K562 (cell line): Measurements from ENCODE around the gene LENG9. TPM values are rescaled to one million over a fixed set of nuclear protein-coding genes. Genes with fewer than 3 reads are reported as not detected.

ENCODE experiments used
- BRF2 ChIP-seq: IDR thresholded peaks from 3 replicates; pipeline ENCODE4 v1.6.1; 2011; ENCODE audit warnings: borderline replicate concordance, mild to moderate bottlenecking; ENCODE audit not compliant: insufficient read length, insufficient read depth
- CGGBP1 ChIP-seq: fragments of 250-450 bp; sonication (Bioruptor Pico); IDR thresholded peaks from 2 replicates; pipeline ENCODE4 v1.9.0; 2021; ENCODE audit warnings: mild to moderate bottlenecking
- ELK3 ChIP-seq: fragments of 450-650 bp; formaldehyde crosslinking; IDR thresholded peaks from 2 replicates; pipeline ENCODE4 v1.4.0; 2020; ENCODE audit warnings: mild to moderate bottlenecking
- ETV1 ChIP-seq: fragments of 450-650 bp; conservative IDR thresholded peaks from 2 replicates; pipeline ENCODE4 v1.6.1; 2016; ENCODE audit warnings: missing genetic modification characterization, control low read depth, low read depth, missing compliant biosample characterization
- FOXA3 ChIP-seq, 2 experiments: fragments of 450-650 bp in 1 of 2; sonication (generic) in 1 of 2; formaldehyde crosslinking; IDR thresholded peaks in 1 of 2; conservative IDR thresholded peaks in 1 of 2; 2 replicates each; pipeline versions ENCODE4 v1.4.0 to v1.8.0; 2020 to 2022; ENCODE audit warnings: mild to moderate bottlenecking in 2 of 2, missing genetic modification reagents in 1 of 2
- HDAC8 ChIP-seq: fragments of 450-650 bp; IDR thresholded peaks from 2 replicates; pipeline ENCODE4 v1.6.1; 2016; ENCODE audit warnings: mild to moderate bottlenecking, missing genetic modification characterization, moderate library complexity, missing compliant biosample characterization
- KAT2B ChIP-seq: IDR thresholded peaks from one replicate; pipeline ENCODE4 v1.6.1; 2012; ENCODE audit warnings: low read depth, mild to moderate bottlenecking, control low read depth, inconsistent platforms, low read length, moderate library complexity
- KLF13 ChIP-seq: fragments of 450-650 bp; IDR thresholded peaks from 2 replicates; pipeline ENCODE4 v1.6.1; 2016; ENCODE audit warnings: missing genetic modification characterization, low read depth, mild to moderate bottlenecking, missing compliant biosample characterization, moderate library complexity, borderline replicate concordance
- NBN ChIP-seq: fragments of 450-650 bp; IDR thresholded peaks from 2 replicates; pipeline ENCODE4 v1.6.1; 2016; ENCODE audit warnings: low read depth, mild to moderate bottlenecking
- POLR2H ChIP-seq: IDR thresholded peaks from 2 replicates; pipeline ENCODE4 v1.6.1; 2016; ENCODE audit warnings: missing genetic modification characterization, low read depth, mild to moderate bottlenecking, control low read depth, missing compliant biosample characterization, moderate library complexity
- TAF1 ChIP-seq: IDR thresholded peaks from 2 replicates; pipeline ENCODE4 v1.6.1; 2011; ENCODE audit warnings: mild to moderate bottlenecking, low read length, moderate library complexity; ENCODE audit not compliant: insufficient read depth, control insufficient read depth, severe bottlenecking; ENCODE audit errors: extremely low read depth
- USF1 ChIP-seq: sonication (generic); formaldehyde crosslinking; IDR thresholded peaks from 2 replicates; pipeline ENCODE4 v1.9.0; 2022; ENCODE audit warnings: mild to moderate bottlenecking, missing genetic modification reagents
- ZC3H11A ChIP-seq: IDR thresholded peaks from 2 replicates; pipeline ENCODE4 v1.6.1; 2012; ENCODE audit warnings: low read depth, low read length, improper control_type of control experiment
- ZNF695 ChIP-seq: fragments of 450-650 bp; formaldehyde crosslinking; IDR thresholded peaks from 2 replicates; pipeline ENCODE4 v1.4.0; 2020; ENCODE audit warnings: mild to moderate bottlenecking, moderate library complexity
- polyA plus RNA-seq, 8 experiments: library from polyadenylated mRNA; depleted of rRNA in 4 of 8; stranded (reverse) in 5 of 8; unstranded in 3 of 8; fragments of >200 nt; fragmentation: Nextera tagmentation in 2 of 8; fragmentation: Illumina TruSeq in 1 of 8; extraction: Ambion mirVana in 2 of 8; extraction: Trizol in 1 of 8; gene quantifications; 2 replicates each; pipeline versions ENCODE4 v1.2.1 to v1.2.3, GENCODE V29; 2011 to 2014; ENCODE audit warnings: inconsistent platforms in 1 of 8, missing spikeins in 1 of 8
- total RNA-seq, 7 experiments: library from RNA; depleted of rRNA in 6 of 7; stranded (reverse); fragments of >200 nt in 6 of 7; fragmentation: Illumina TruSeq in 2 of 7; extraction: Trizol in 2 of 7; gene quantifications; 2 replicates each; pipeline versions ENCODE4 v1.2.1 to v1.2.3, GENCODE V29; 2011 to 2021; ENCODE audit warnings: low replicate concordance in 1 of 7
- TF ChIP-seq, protein P1 (sequence below): sonication (generic); formaldehyde crosslinking; IDR thresholded peaks from 2 replicates; pipeline ENCODE4 v1.8.1; 2023; ENCODE audit warnings: mild to moderate bottlenecking, missing genetic modification reagents

LENG9 gene
- total and polyA plus RNA-seq, 9 of the 15 experiments (the other 6 are each of a cell fraction or from before 2014, with no cell fraction given): 0.06 to 0.64 (median 0.33) TPM; not detected in 1

GRCh38 chr19:54448774-54449700 is 14.5 kb downstream of the LENG9 start, which contains the start of gene LENG8 (continued):
- TF ChIP-seq TAF1 (peak; percentile 66), NBN (peak; percentile 72; the same call in 1 of the 2 replicates), FOXA3 (CRISPR knock-in tag; conservative IDR thresholded peaks at IDR 0.05 in 1 of 2, IDR thresholded peaks at IDR 0.05 in 1 of 2) (no peak), ELK3 (CRISPR knock-in tag) (no peak), CGGBP1 (peak; percentile 33; the same call in 1 of the 2 replicates), KAT2B (no peak), HDAC8 (0 out of 2 replicates have a peak, but pooled peaks have one; percentile 49), ETV1 (tag) (peak; percentile 99), ZC3H11A (no peak), ZNF695 (no peak), USF1 (CRISPR knock-in tag) (peak; percentile 79), KLF13 (tag) (peak; percentile 57; the same call in 1 of the 2 replicates), BRF2 (no peak), POLR2H (tag) (peak; percentile 91)
- TF ChIP-seq, protein P1, sequence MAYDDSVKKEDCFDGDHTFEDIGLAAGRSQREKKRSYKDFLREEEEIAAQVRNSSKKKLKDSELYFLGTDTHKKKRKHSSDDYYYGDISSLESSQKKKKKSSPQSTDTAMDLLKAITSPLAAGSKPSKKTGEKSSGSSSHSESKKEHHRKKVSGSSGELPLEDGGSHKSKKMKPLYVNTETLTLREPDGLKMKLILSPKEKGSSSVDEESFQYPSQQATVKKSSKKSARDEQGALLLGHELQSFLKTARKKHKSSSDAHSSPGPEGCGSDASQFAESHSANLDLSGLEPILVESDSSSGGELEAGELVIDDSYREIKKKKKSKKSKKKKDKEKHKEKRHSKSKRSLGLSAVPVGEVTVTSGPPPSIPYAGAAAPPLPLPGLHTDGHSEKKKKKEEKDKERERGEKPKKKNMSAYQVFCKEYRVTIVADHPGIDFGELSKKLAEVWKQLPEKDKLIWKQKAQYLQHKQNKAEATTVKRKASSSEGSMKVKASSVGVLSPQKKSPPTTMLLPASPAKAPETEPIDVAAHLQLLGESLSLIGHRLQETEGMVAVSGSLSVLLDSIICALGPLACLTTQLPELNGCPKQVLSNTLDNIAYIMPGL: peak; percentile 87
